ENCODE measurements around the gene FREM1.

GRCh38 chr9:14870090-14870489, 40.1 kb downstream of the FREM1 start:
- TF ChIP-seq CTCF (IDR thresholded peaks at IDR 0.05) (no peak), POLR2A (IDR thresholded peaks at IDR 0.05) (no peak)
